Fibroblast of skin of left biceps (primary cell): ENCODE data around the gene RGS14.

Experiments
- DNase-seq, 2 experiments: peaks; one replicate each; pipeline ENCODE4 v3.0.0-alpha.2; 2013; ENCODE audit warnings: low read depth in 2 of 2

The RGS14 gene

GRCh38 chr5:177357459-177358351, at the start of gene RGS14:
Gene RGS14 (plus strand): TSS chr5:177357924. CDS start chr5:177358025, 101 bp downstream.
- DNase-seq: no peak

DNA sequence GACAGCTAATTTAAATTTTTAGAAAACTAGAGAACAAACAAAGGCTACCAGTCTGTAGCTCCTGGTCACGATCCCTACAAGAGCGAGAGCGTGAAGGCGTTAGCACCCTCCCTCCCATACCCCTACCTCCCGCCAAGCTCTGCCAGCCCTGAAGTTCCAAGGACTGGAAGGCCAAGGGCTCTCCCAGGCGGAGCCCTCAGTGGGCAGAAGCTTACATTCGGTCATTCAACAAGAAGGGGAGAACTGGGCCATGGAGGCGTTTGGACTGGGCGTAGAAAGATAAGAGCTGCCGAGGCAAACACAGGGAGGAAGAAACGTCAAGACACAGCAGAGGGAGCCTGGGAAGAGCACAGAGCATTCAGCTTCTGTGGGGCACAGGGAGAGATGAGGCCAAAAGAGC, 49.0 kb upstream of the RGS14 start:
- DNase-seq: no peak

- DNase-seq: no peak
Observed at GRCh38 chr5:177309351-177310191, 48.2 kb upstream of the RGS14 start.

DNA sequence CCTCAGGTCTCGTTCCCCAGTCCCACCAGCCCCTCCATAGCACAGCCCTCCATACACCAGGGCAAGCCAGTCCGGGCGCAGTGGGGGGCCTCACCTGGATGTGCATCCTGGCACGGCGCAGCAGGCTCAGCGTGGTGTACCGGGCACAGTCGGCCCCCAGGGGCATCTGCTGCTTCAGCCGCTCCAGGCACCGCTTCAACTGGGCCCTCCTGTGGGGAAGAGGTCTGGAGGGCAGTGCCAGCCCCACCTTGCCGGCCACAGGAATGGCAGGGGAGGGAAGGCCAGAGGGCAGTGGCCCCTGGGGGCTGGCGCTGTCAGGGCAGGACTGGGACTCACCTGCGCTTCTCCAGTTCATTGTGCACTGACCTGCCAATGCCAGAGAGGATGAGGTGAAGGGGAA, 47.4 kb upstream of the RGS14 start:
- no peak for DNase-seq

- DNase-seq: no peak
Observed at GRCh38 chr5:177310757-177311391, 46.9 kb upstream of the RGS14 start.

GRCh38 chr5:177311392-177311722, 46.4 kb upstream of the RGS14 start:
- DNase-seq: no peak

DNA sequence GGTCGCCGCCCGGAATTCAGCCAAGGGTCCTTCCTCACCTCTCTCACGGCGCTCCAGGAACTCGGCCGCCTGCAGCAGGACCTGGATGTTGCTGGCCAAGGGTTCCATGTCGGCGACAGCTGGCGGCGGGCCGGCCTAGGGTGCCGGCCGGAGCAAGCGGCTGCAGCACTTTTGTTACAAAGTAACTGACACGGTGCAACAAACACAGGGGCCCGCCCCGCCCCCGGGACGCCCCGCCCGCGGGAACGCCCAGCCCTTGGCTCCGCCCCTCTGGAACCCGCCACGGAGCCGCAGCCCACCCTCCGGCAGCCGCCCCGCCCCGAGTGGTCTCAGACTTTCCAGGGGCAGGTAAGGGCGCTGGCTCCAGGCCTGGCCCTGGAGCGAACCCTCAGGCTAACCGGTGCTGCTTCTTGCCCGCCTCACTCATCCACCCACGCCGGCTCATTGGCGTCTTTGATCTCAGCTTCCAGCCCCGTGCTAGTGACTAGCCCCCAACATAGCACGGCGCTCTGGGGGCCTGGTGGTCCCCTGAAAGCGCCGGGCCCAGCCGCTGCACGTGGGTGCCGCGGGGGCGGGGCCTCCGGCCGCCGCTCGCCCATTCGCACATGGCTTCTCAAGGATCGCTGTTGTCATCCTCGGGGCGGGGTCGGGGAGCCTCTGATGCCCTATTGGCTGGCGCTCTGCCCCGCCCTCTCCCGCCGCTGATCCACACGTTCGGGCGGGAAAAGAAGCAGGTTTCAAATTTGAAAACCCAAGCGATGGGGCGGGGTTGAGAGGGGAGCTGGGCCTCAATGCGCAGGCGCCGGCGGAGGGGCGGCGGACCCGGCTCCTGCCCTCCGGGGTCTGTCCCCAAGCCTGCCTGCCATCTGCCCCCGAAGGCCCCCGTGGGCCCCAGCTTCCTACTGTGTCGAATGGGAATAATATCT, 45.7 kb upstream of the RGS14 start, which contains the start of gene MXD3:
Gene MXD3 (minus strand): TSS at position 176 of the 926 bp plus-strand sequence. CDS start 68 bp downstream, at position 108.
- DNase-seq: peak; percentile 83 to 85

GRCh38 chr5:177312649-177313181, 45.0 kb upstream of the RGS14 start:
- no peak for DNase-seq

DNA sequence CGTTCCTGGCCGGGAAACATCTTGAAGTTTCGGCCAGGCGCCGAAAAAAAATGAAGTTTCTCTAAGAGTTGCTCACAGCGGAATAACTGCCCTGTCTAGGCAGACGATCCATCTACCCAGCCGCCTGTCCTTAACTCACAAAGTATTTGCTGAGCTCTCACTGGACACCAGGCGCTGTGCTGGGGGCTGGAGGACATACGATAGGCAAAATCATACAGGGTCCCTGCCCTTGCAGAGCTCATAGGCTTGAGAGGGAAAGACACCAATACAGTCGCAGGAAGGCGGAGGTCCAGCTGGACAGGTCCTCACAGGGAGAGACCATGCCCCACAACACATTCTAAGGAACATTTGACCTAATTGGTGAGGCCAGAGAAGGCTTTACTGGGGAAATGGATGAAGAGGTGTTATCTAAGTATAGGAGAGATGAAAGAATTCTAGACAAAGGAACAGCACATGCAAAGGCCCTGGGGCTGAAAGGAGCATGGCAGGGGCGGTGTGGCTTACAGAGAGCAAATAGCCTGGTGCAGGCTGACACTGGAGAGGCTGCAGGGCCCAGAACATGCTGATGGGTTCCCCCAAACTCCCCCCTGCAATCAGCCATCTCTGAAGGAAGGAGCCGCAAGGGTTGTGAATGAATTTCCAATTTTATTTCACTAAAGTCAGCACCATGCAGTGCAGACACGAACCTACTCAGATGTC, 44.0 kb upstream of the RGS14 start:
- no peak for DNase-seq

DNA sequence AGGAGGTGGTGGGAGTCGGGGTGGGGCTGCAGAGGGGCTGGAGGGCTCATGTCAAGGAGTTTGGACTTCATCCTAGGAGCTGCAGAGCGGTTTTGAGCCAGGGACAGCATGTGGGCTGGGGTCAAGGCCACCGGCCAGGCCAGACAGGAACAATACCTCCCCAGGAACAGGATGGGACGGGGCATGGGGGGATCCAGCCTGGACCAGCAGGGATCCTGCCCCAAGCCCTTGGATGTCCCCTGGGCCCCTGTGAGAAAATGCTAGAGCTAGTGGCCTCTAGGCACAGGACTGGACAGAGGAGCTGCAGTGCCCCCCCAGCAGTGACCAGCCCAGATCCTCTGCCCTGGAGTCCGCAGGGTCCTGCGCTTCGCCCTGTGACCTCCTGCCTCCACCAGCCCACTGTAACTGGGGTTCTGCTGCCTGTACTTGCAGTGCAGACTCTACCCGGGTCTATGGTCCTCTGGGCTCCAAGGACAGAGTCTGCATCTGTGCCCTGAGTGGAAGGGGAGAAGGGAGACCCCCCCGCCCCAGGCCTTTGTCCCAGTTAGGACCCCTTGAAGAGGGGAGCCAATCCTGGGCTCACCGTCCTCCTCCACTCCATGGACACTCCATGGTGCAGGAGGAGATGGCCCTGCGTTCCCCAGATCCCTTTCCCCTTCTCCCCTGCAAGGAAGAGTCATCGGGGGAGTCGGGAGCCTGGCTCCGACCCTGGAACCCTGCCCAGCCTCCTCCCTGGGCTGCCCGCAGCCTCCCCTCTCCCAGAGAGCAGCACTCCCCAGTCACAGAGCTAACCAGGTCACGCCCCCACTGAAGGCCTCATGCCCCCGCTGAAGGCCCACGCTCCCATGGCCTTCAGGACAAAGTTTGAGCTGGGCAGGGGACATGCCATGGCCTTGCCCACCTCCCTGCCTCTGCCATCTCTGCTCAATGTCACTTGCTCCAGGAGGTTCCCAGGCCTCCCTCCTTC, 43.1 kb upstream of the RGS14 start:
- no peak for DNase-seq

DNA sequence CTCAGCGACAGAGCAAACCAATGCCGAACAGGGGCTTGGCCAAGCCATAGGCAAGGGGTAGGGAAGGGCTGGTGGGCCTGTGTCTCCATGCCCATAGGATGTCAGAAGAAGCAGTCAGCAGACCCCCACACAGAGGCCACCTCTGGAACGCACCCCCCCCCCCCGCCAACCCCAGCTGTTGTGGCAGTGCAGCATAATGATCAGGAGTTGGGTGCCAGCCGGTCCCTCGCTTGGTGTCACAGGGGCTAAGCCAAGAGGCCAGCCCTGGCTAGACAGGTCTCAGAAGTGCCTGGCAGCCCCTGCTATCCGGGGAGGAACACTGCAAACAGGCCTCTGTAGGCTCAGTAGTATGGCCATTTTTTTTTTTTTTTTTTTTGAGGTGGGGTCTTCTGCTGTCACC, 42.3 kb upstream of the RGS14 start:
- DNase-seq: no peak

- DNase-seq: no peak
Observed at GRCh38 chr5:177316005-177316404, 41.7 kb upstream of the RGS14 start.

DNA sequence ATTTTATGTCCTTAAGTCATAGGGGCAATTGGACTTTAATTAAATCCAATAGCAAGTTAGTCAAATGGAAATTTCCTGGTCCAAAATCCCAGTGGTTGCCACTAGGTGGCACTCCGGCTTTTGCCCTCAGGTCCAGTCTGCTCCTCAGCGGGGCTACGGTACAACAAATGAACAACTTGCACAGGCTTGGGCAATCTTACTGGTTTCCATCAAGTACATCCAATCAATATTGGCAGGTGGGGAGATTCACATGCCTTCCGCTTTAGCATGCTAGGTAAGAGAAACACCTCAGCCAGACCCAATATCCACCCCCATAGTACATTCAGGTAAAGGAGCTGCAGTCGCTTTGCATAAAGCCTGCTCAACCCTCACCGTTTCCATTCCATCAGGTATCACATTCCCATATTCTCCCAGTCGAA, 39.8 kb upstream of the RGS14 start:
- peak; percentile 21 to 31 for DNase-seq

- no peak for DNase-seq
Observed at GRCh38 chr5:177319913-177320588, 37.7 kb upstream of the RGS14 start.

DNA sequence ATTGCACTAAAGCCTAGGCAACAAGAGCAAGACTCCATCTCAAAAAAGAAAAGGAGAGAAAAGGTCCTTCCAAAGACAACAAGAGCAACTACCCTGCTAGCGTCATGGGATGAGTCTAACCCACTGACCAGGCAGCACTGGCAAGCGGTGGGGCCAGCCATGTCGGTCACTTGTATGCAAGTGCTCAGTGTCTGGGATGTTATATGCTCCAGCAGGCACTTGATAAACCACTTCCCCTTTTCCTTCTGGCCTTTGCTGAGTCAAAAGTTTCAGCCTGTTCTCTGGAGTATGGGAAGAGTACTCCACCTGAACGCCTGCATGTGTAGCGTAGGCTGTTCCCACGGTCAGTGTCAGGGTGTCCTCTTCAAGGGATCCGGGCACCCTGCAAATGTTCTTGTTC, 36.8 kb upstream of the RGS14 start:
- no peak for DNase-seq

GRCh38 chr5:177325868-177326381, 31.8 kb upstream of the RGS14 start:
- no peak for DNase-seq

GRCh38 chr5:177327539-177328522, 29.9 kb upstream of the RGS14 start:
- DNase-seq: no peak
